Activated CD8-positive, alpha-beta T cell treated with anti-CD3 and anti-CD28 coated beads, Interleukin-2, amount 10 ng/mL, durations not matched to agents 7 days and 5 days (primary cell): ENCODE data around the gene HHLA2. TPM values are rescaled to one million over a fixed set of nuclear protein-coding genes. Genes with fewer than 3 reads are reported as not detected.

Experiments used
- ATAC-seq: fragments of 150-1000 bp; cut with Tn5 transposase; one replicate; pipeline ENCODE4 v1.10.0; 2021; ENCODE audit warnings: moderate library complexity
- CTCF ChIA-PET: fragments of 350-600 bp; sonication (Branson Sonifier 250); formaldehyde crosslinking; loops from one replicate; lab custom pipeline; 2021; ENCODE audit warnings: antibody characterized with exemption; lab: Charles Lee
- POLR2A ChIA-PET: fragments of 350-600 bp; sonication (Branson Sonifier 250); formaldehyde crosslinking; loops from one replicate; lab custom pipeline; 2021; ENCODE audit warnings: antibody characterized with exemption; lab: Charles Lee
- DNase-seq: peaks from one replicate; pipeline ENCODE4 v3.0.0-alpha.2; 2020
- H3K27ac Mint-ChIP-seq: one replicate; pipeline ENCODE4 v1.8.0; 2021; ENCODE audit warnings: mild to moderate bottlenecking, mixed read lengths
- H3K27me3 Mint-ChIP-seq: one replicate; pipeline ENCODE4 v1.8.0; 2021; ENCODE audit warnings: low read depth, mixed read lengths
- H3K36me3 Mint-ChIP-seq: one replicate; pipeline ENCODE4 v1.8.0; 2021; ENCODE audit warnings: low read depth, mixed read lengths
- H3K4me1 Mint-ChIP-seq: one replicate; pipeline ENCODE4 v1.8.0; 2021; ENCODE audit warnings: low read depth, mixed read lengths
- H3K4me3 Mint-ChIP-seq: one replicate; pipeline ENCODE4 v1.8.0; 2021; ENCODE audit warnings: mild to moderate bottlenecking, mixed read lengths
- H3K9me3 Mint-ChIP-seq: one replicate; pipeline ENCODE4 v1.8.0; 2022; ENCODE audit warnings: mixed read lengths; ENCODE audit not compliant: insufficient read depth
- total RNA-seq, 2 experiments: library from RNA; stranded (reverse); gene quantifications; one replicate each; pipeline ENCODE4 v1.2.3, GENCODE V29; 2021

The HHLA2 gene
- total RNA-seq, 2 experiments from 2014 or later = 3.3 to 3.9 TPM

DNA sequence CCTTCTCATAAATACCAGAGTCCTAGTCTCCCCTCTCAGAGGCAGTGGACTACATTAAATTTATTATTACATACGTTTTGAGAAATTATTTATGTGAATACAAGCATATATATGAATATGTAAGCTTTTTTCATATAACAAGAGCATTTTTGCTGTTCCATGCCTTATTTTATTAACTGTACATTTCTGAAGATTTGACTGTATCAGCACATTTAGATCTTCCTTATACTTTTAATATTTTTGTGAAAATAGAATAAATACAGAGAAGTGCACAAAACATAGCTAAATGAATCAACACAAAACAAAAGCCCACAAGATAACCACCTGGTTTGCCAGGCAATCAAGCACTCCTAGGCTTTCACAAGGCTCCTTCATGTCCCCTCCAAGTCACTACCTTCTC, 27.8 kb downstream of the HHLA2 start:
- Mint-ChIP-seq H3K36me3 (peaks cover 35% of the 10 kb centered on the region), H3K9me3 (peaks cover 11% of the 10 kb centered on the region), H3K4me3 (no peak overlapping the region), H3K4me1 (peaks cover 45% of the 10 kb centered on the region), H3K27me3 (no peaks in the 10 kb centered on the region), H3K27ac (no peak overlapping the region)
- ChIA-PET CTCF (interaction anchor here (4.3 kb wide), 1 partner anchor 101 kb away, joined by 17 read pairs; the partner anchor contains the start of gene IFT57), POLR2A (no interaction called here)
- ATAC-seq (no peak), DNase-seq (no peak)

DNA sequence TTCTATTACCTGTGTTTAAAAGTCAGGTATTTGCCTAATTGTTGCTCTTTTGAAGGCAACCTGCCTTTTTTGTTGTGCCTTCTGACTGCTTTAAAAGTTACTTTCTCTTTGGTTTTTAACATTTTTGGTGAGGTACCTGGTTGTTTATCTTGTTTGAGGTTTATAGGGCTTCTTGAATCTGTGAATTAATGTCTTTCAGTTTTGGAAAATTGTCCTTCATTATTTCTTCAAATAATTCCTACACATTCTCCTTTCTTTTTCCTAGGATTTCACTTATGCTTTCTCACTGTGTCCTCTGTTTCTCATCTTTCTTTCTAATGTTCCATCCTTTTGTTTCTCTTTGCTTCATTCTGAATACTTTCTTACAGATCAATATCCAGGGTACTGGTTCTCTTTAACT, 30.8 kb downstream of the HHLA2 start:
- DNase-seq = no peak
- peak overlapping the region; percentile 4 for H3K4me3 Mint-ChIP-seq
- ATAC-seq = no peak
- H3K36me3 Mint-ChIP-seq = peaks cover 56% of the 10 kb centered on the region
- peaks cover 11% of the 10 kb centered on the region for H3K9me3 Mint-ChIP-seq
- H3K4me1 Mint-ChIP-seq = peaks cover 54% of the 10 kb centered on the region
- POLR2A ChIA-PET = no interaction called here
- CTCF ChIA-PET = no interaction called here
- no peaks in the 10 kb centered on the region for H3K27me3 Mint-ChIP-seq
- peak overlapping the region; percentile 41 for H3K27ac Mint-ChIP-seq

DNA sequence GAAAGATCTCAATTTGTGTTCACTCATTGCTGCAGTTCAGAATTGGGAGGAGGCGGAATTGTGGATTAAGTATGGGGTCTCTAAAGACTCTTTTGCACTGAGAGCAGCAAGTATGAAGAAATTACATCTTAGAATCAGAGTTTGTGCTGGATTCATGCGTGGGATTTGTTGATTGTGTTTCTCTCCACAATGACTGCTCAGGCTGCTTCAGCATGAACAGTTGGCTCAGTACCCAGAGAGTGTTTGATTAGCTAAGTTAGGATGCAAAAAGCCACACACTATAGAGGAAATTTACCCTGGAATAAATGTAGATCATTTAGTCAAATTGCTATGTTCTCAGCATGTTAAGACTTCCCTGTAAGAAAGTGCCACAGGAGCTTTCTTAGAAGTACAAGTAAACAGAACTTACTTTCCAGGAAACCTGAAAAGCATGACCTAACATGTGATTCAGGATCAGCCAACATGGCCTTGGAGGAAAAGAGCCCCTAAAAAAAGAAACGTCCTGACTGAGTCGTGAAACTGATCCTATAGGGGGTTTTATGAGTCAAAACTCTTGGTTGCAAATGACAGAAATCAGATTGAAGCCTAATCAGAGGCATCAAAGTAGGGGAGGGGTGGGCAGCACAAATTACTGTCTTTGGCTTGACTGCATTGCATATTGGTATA, 32.6 kb downstream of the HHLA2 start:
- Mint-ChIP-seq H3K36me3 (peaks cover 58% of the 10 kb centered on the region), H3K4me3 (peak overlapping the region; percentile 7), H3K4me1 (peaks cover 52% of the 10 kb centered on the region), H3K9me3 (peaks cover 11% of the 10 kb centered on the region), H3K27ac (peak overlapping the region; percentile 70), H3K27me3 (no peaks in the 10 kb centered on the region)
- peak; percentile 33 for DNase-seq
- CTCF ChIA-PET = interaction anchor here (1.2 to 1.6 kb wide), 3 partner anchors 13 to 29 kb away, joined by 3 to 4 read pairs (median 4); no protein-coding TSS in a partner anchor
- peak; percentile 73 for ATAC-seq
- POLR2A ChIA-PET = interaction anchor here (0.6 kb wide), 1 partner anchor 988 kb away, joined by 3 read pairs; no protein-coding TSS in a partner anchor

DNA sequence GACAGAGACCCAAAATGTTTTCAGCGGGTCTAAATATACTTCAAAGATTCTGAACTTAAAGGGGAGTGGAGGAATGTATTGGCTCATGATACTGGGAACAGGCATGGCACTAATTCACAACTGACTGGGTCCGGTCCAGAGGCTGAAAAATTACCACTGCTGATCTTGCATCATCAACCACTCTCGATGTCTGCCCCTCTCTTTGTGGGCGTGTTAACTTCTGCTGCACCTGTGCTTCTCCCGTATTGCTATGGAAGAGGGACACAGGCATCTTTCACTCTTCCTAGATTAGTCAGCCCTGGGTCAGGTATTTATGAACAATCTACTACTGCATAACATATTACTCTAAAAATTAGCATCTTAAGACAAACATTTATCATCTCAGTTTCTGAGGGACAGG, 33.2 kb downstream of the HHLA2 start:
- no peak for ATAC-seq
- H3K27me3 Mint-ChIP-seq = no peaks in the 10 kb centered on the region
- no peak overlapping the region for H3K4me3 Mint-ChIP-seq
- ChIA-PET CTCF (interaction anchor here (1.6 kb wide), 1 partner anchor 14 kb away, joined by 4 read pairs; no protein-coding TSS in a partner anchor), POLR2A (interaction anchor here (0.6 kb wide), 1 partner anchor 989 kb away, joined by 3 read pairs; no protein-coding TSS in a partner anchor)
- peaks cover 56% of the 10 kb centered on the region for H3K36me3 Mint-ChIP-seq
- DNase-seq = no peak
- H3K4me1 Mint-ChIP-seq = peaks cover 52% of the 10 kb centered on the region
- peak overlapping the region; percentile 70 for H3K27ac Mint-ChIP-seq
- H3K9me3 Mint-ChIP-seq = peaks cover 11% of the 10 kb centered on the region

- H3K27me3 Mint-ChIP-seq = no peaks in the 10 kb centered on the region
- H3K36me3 Mint-ChIP-seq = peaks cover 55% of the 10 kb centered on the region
- ChIA-PET POLR2A (no interaction called here), CTCF (no interaction called here)
- DNase-seq (no peak), ATAC-seq (no peak)
- H3K4me1 Mint-ChIP-seq = peaks cover 52% of the 10 kb centered on the region
- H3K9me3 Mint-ChIP-seq = peaks cover 11% of the 10 kb centered on the region
- peak overlapping the region; percentile 70 for H3K27ac Mint-ChIP-seq
- H3K4me3 Mint-ChIP-seq = no peak overlapping the region
Measured at GRCh38 chr3:108329947-108330346, 33.6 kb downstream of the HHLA2 start.

DNA sequence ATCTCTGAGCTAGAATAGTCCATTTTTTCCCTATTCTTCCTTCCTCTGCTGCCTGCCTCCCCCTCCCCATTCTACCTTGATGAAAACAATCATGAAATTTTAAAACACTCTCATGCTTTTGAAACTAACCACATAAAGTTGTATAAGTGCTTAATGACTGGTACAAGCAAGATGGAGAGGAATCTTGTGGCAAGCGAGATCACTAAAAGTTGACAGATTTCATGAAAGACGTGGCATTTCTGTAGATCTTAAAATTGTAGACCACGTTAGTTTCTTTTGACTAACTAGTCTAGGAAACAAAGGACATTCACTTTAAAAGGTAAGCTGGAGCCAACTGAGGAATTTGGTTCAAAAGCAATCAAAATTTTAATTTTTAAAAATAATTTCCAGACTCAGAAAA, 35.4 kb downstream of the HHLA2 start:
- POLR2A ChIA-PET = interaction anchor here (1.0 kb wide), 1 partner anchor 11 kb away, joined by 3 read pairs; no protein-coding TSS in a partner anchor
- DNase-seq (no peak), ATAC-seq (no peak)
- Mint-ChIP-seq H3K4me3 (no peak overlapping the region), H3K4me1 (peaks cover 43% of the 10 kb centered on the region), H3K36me3 (peaks cover 41% of the 10 kb centered on the region), H3K27me3 (no peaks in the 10 kb centered on the region), H3K9me3 (peaks cover 7% of the 10 kb centered on the region), H3K27ac (no peak overlapping the region)
- CTCF ChIA-PET = no interaction called here

- ChIA-PET CTCF (no interaction called here), POLR2A (no interaction called here)
- DNase-seq (no peak), ATAC-seq (no peak)
- Mint-ChIP-seq H3K27me3 (no peaks in the 10 kb centered on the region), H3K36me3 (peaks cover 29% of the 10 kb centered on the region), H3K27ac (no peak overlapping the region), H3K9me3 (no peaks in the 10 kb centered on the region), H3K4me1 (peaks cover 22% of the 10 kb centered on the region), H3K4me3 (no peak overlapping the region)
Measured at GRCh38 chr3:108333961-108334360, 37.6 kb downstream of the HHLA2 start.

GRCh38 chr3:108334701-108335100, 38.4 kb downstream of the HHLA2 start:
- DNase-seq (no peak), ATAC-seq (no peak)
- peaks cover 23% of the 10 kb centered on the region for H3K36me3 Mint-ChIP-seq
- no peaks in the 10 kb centered on the region for H3K27me3 Mint-ChIP-seq
- POLR2A ChIA-PET = no interaction called here
- CTCF ChIA-PET = no interaction called here
- no peaks in the 10 kb centered on the region for H3K9me3 Mint-ChIP-seq
- H3K27ac Mint-ChIP-seq = no peak overlapping the region
- H3K4me1 Mint-ChIP-seq = peaks cover 15% of the 10 kb centered on the region
- H3K4me3 Mint-ChIP-seq = no peak overlapping the region

DNA sequence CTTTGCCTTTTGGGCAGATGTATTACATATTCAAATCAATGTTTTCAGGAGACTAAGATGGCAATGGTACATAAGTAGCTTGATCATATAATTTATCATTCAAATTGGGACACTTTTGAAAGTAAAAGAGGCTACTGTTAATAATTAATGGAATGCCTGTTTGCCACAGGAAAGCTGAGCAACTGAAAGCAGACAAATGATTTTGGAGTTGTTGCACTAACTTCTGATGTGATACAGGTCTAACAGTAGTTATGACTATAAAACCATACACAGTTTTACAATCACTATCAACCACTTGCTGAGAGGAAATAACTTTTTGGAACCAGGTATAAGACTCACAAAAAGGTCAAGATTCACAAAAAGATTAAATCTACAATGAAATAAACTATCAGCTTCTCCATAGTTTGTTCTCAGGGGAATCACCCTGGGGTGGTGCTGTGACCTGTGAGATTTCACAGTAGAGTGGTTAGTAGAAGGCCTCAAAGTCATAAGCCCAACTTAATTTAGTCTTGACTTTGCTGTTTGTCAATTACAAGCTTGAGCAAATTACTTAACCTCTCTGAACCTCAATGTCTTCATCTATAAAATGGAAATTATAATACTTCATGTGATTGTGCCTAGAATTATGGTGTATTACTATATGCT, 42.7 kb downstream of the HHLA2 start:
- peaks cover 6% of the 10 kb centered on the region for H3K36me3 Mint-ChIP-seq
- peaks cover 18% of the 10 kb centered on the region for H3K4me1 Mint-ChIP-seq
- no peak overlapping the region for H3K27ac Mint-ChIP-seq
- no peaks in the 10 kb centered on the region for H3K27me3 Mint-ChIP-seq
- no peak for ATAC-seq
- DNase-seq = no peak
- CTCF ChIA-PET = no interaction called here
- no peaks in the 10 kb centered on the region for H3K9me3 Mint-ChIP-seq
- POLR2A ChIA-PET = interaction anchor here (1.0 kb wide), 1 partner anchor 116 kb away, joined by 3 read pairs; no protein-coding TSS in a partner anchor
- no peak overlapping the region for H3K4me3 Mint-ChIP-seq

DNA sequence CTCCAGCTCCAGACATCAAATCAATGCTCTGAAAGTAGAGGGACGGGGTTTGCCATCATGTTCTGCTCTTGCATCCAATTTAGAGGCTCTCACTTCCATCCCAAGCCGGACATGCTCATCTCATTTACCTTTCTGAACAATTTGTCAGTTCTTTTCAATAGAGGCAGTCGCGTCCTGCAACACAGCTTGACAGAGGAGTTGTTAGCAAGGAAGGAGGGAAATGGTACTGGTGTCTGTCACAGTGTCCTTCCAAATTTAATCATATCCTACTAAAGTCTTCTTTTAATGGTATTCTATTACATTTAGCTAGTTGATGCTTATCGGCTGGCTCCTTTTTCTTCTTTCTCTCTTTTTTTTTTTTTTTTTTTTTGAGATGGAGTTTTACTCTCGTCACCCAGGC, 45.6 kb downstream of the HHLA2 start:
- POLR2A ChIA-PET = interaction anchor here (1.1 to 1.8 kb wide), 2 partner anchors 40 to 119 kb away, joined by 4 read pairs; no protein-coding TSS in a partner anchor
- no peak overlapping the region for H3K27ac Mint-ChIP-seq
- ATAC-seq = no peak
- no peak for DNase-seq
- CTCF ChIA-PET = interaction anchor here (3.4 kb wide), 1 partner anchor 136 kb away, joined by 16 read pairs; no protein-coding TSS in a partner anchor
- peaks cover 29% of the 10 kb centered on the region for H3K4me1 Mint-ChIP-seq
- H3K36me3 Mint-ChIP-seq = peaks cover 8% of the 10 kb centered on the region
- no peaks in the 10 kb centered on the region for H3K27me3 Mint-ChIP-seq
- H3K4me3 Mint-ChIP-seq = no peak overlapping the region
- no peaks in the 10 kb centered on the region for H3K9me3 Mint-ChIP-seq

- H3K27ac Mint-ChIP-seq = peak overlapping the region; percentile 27
- DNase-seq (no peak), ATAC-seq (peak; percentile 69)
- H3K4me3 Mint-ChIP-seq = no peak overlapping the region
- H3K36me3 Mint-ChIP-seq = peaks cover 7% of the 10 kb centered on the region
- ChIA-PET POLR2A (interaction anchor here (0.8 to 1.8 kb wide), 4 partner anchors 11 to 119 kb away, joined by 3 to 5 read pairs (median 4); no protein-coding TSS in a partner anchor), CTCF (interaction anchor here (0.7 to 3.4 kb wide), 6 partner anchors 9 to 135 kb away, joined by 3 to 16 read pairs (median 4); no protein-coding TSS in a partner anchor)
- peaks cover 29% of the 10 kb centered on the region for H3K4me1 Mint-ChIP-seq
- peaks cover 1% of the 10 kb centered on the region for H3K9me3 Mint-ChIP-seq
- H3K27me3 Mint-ChIP-seq = no peaks in the 10 kb centered on the region
Measured at GRCh38 chr3:108342837-108343486, 46.6 kb downstream of the HHLA2 start.
